Epithelial cell of umbilical artery (primary cell): ENCODE results near the gene VPS26B. TPM values are rescaled to one million over a fixed set of nuclear protein-coding genes. Genes with fewer than 3 reads are reported as not detected.

Experiments
- total RNA-seq: library from RNA; depleted of rRNA; stranded (reverse); fragments of >200 nt; gene quantifications from 2 replicates; pipeline ENCODE4 v1.2.3, GENCODE V29; 2014

The VPS26B gene
- total RNA-seq = 30.5 and 37.2 TPM in 2 replicates

GRCh38 chr11:134223836-134224709 is at the start of gene VPS26B, which contains the start of gene NCAPD3:
Gene VPS26B, plus strand, starts transcription at chr11:134224671. Its CDS starts 452 bp downstream, at chr11:134225123.
Gene NCAPD3, minus strand, starts transcription at chr11:134223967. Its CDS starts 41 bp downstream, at chr11:134223926.

GRCh38 chr11:134253188-134253993 is 28.9 kb downstream of the VPS26B start, which contains the start of the genes ACAD8 and THYN1:
Gene ACAD8, plus strand, starts transcription at chr11:134253568. Its CDS starts 33 bp downstream, at chr11:134253601.
Gene THYN1, minus strand, starts transcription at chr11:134253352. Its CDS starts 470 bp downstream, at chr11:134252882.

GRCh38 chr11:134275534-134276395 is 51.3 kb downstream of the VPS26B start, which contains the start of gene GLB1L3:
Gene GLB1L3, plus strand, starts transcription at chr11:134276379. Its CDS starts 362 bp downstream, at chr11:134276741.

Other genes with a start within 250 kb of the VPS26B start
- gene JAM3, start 155.6 kb upstream of the VPS26B start, total RNA-seq = 114 and 160 TPM in 2 replicates
- 15.7 and 21.1 TPM in 2 replicates for gene NCAPD3, start 704 bp upstream of the VPS26B start, total RNA-seq
- gene THYN1, start 28.7 kb downstream of the VPS26B start, total RNA-seq = 94.2 and 112 TPM in 2 replicates
- 19.5 and 22.3 TPM in 2 replicates for gene ACAD8, start 28.9 kb downstream of the VPS26B start, total RNA-seq
- not detected in 2 replicates for gene GLB1L3, start 51.7 kb downstream of the VPS26B start, total RNA-seq
- gene GLB1L2, start 107.3 kb downstream of the VPS26B start, total RNA-seq = 0.32 and 0.76 TPM in 2 replicates
- gene B3GAT1, start 187.6 kb downstream of the VPS26B start, total RNA-seq = under 0.01 TPM in 2 replicates